ENCODE results near the gene WDFY2. TPM values are rescaled to one million over a fixed set of nuclear protein-coding genes. Genes with fewer than 3 reads are reported as not detected.

WDFY2 gene
- total RNA-seq, 2 experiments from 2014 or later: 9.3 to 11.2 TPM

DNA sequence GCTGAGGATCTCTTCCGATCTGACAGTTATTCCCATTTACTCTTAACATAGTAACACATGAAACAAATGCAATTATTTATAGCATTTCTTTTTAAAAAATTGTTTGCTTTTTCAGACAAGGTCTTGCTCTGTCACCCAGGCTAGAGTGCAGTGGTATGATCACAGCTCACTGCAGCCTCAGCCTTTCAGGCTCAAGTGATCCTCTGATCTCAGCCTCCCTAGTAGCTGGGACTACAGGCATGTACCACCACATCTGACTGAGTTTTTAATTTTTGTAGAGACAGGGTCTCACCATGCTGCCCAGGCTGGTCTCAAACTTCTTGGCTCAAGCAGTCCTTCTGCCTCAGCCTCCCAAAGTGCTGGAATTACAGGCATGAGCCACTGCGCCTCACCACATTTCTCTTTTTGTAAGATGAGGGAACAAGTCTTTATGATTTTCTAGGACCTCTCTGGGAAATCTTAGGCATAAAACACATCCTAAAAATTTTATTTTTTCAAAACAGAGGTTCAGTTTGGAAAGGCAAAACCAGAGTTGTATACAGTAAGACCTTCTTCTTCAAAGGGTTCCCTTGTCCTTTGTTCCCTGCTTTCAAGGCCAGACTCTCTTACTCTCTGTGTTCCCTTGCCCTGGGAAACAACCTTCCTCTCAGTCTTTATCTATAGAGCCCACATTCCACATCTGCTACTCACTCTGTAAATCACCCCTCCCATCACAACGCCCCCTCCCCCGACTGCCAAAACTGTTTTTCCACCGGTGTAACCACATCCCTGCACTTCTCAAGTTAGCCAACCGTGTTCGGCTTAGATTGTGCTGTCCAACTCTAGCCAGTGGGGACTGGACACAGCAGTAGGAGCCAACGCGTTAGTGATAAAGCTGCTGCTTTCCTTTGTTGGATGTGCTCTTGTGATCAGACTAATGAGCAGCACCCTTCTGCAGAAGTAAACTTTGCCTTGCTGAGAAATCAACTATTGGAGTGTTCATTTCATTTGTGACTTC lies 163.5 kb downstream of the WDFY2 start:
- no peak overlapping the region for H3K27ac Mint-ChIP-seq
- ChIA-PET POLR2A (no interaction called here), CTCF (no interaction called here)
- DNase-seq: no peak
- no peak overlapping the region for H3K4me3 Mint-ChIP-seq
- H3K4me1 Mint-ChIP-seq (ENCODE audit: low read depth): no peaks in the 10 kb centered on the region
- H3K36me3 Mint-ChIP-seq: peaks cover 38% of the 10 kb centered on the region
- no peaks in the 10 kb centered on the region for H3K27me3 Mint-ChIP-seq
- intact Hi-C loops (cut with micrococcal nuclease): no loop called here
- peaks cover 16% of the 10 kb centered on the region for H3K9me3 Mint-ChIP-seq

DNA sequence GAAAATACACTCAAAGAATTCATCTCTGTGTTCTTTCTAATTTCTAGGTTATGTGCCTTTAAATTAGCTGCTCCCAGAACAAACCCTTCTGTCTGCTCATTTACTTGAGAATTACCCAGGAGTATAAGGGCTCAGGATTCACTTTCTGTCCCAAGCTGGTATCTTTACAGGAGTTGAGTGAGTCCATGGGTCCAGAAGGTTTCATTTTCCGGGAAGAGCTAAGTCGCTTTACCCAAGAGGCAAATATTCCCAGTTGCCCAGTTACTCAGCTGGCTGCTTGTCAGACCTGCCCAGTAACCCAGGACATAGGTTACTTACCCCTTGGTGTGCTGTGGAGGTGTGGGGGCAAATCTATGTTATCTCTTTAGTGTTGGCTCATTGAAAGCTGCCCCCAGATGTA lies 172.4 kb downstream of the WDFY2 start:
- no peak for DNase-seq
- H3K4me3 Mint-ChIP-seq: no peak overlapping the region
- H3K27me3 Mint-ChIP-seq: no peaks in the 10 kb centered on the region
- peaks cover 15% of the 10 kb centered on the region for H3K36me3 Mint-ChIP-seq
- H3K4me1 Mint-ChIP-seq (ENCODE audit: low read depth): no peaks in the 10 kb centered on the region
- ChIA-PET POLR2A (no interaction called here), CTCF (interaction anchor here (1.7 kb wide), 1 partner anchor 40 kb away, joined by 7 read pairs; no protein-coding TSS in a partner anchor)
- intact Hi-C loops (cut with micrococcal nuclease): no loop called here
- no peak overlapping the region for H3K27ac Mint-ChIP-seq
- H3K9me3 Mint-ChIP-seq: no peaks in the 10 kb centered on the region

DNA sequence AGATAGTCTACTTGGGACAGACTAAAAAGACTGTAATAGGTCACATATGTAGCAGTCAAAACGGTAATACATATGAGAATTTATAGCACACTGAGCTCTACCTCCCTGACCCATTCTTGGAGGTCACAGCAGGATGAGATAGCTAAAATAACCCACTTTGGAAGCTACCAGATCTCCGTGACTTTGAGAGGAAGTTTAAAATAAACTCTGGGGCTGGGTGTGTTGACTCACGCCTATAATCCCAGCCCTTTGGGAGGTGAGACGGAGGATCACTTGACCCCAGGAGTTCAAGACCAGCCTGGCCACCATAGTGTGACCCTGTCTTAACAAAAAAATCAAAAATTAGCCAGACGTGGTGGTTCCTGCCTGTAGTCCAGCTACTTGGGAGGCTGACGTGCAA lies 174.4 kb downstream of the WDFY2 start:
- POLR2A ChIA-PET: interaction anchor here (0.7 kb wide), 1 partner anchor 243 kb away, joined by 6 read pairs; no protein-coding TSS in a partner anchor
- intact Hi-C loops (cut with micrococcal nuclease): no loop called here
- peaks cover 10% of the 10 kb centered on the region for H3K36me3 Mint-ChIP-seq
- no peaks in the 10 kb centered on the region for H3K27me3 Mint-ChIP-seq
- no peak overlapping the region for H3K27ac Mint-ChIP-seq
- H3K9me3 Mint-ChIP-seq: no peaks in the 10 kb centered on the region
- DNase-seq: no peak
- no peak overlapping the region for H3K4me3 Mint-ChIP-seq
- CTCF ChIA-PET: no interaction called here
- H3K4me1 Mint-ChIP-seq (ENCODE audit: low read depth): peaks cover 17% of the 10 kb centered on the region

DNA sequence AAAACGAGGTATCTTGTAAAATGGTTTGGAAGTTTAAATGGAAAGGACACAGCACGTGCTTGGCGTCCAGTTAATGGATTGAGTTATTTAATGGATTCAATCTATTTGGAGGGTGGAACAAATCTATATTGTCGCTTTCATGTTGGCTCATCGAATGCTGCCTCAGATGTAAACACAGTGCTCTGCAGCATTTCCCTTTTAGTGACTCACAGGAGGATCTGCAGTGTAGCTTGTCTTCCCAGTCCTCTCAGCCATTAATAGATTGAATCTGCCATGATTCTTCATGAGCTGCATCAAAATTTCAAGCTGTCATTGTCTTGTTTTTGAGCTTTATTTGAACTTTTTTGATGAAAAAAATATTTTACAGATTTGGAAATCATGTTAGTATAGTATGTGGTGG lies 175.0 kb downstream of the WDFY2 start:
- ChIA-PET CTCF (no interaction called here), POLR2A (no interaction called here)

DNA sequence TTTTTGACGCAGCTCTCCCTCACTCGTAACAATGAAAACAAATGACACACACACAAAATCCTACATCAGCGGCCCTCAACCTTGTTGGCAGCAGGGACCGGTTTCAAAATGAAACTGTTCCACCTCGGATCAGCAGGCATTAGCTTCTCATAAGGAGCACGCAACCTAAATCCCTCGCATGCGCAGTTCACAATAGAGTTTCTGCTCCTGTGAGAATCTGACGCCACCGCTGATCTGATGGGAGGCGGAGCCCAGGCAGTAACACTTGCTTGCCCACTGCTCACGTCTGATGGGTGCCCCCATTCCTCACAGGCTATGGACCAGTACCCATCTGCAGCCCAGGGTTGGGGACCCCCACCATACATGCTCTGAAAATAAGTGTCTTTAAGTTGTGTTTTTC lies 176.3 kb downstream of the WDFY2 start:
- intact Hi-C loops (cut with micrococcal nuclease): loop anchor here (10.0 kb wide), 1 partner anchor 146 kb away; no protein-coding TSS in a partner anchor
- ChIA-PET POLR2A (no interaction called here), CTCF (interaction anchor here (0.7 kb wide), 1 partner anchor 194 kb away, joined by 4 read pairs; no protein-coding TSS in a partner anchor)
- Mint-ChIP-seq H3K4me3 (no peak overlapping the region), H3K27me3 (no peaks in the 10 kb centered on the region), H3K36me3 (peaks cover 10% of the 10 kb centered on the region), H3K27ac (no peak overlapping the region), H3K4me1 (ENCODE audit: low read depth) (peaks cover 35% of the 10 kb centered on the region), H3K9me3 (no peaks in the 10 kb centered on the region)
- no peak for DNase-seq

More for the DNA sequence above, 175.0 kb downstream of the WDFY2 start:
- no peak for DNase-seq
- intact Hi-C loops (cut with micrococcal nuclease): no loop called here
- Mint-ChIP-seq H3K9me3 (no peaks in the 10 kb centered on the region), H3K4me1 (ENCODE audit: low read depth) (peaks cover 22% of the 10 kb centered on the region), H3K36me3 (peaks cover 10% of the 10 kb centered on the region), H3K4me3 (no peak overlapping the region), H3K27ac (no peak overlapping the region), H3K27me3 (no peaks in the 10 kb centered on the region)

DNA sequence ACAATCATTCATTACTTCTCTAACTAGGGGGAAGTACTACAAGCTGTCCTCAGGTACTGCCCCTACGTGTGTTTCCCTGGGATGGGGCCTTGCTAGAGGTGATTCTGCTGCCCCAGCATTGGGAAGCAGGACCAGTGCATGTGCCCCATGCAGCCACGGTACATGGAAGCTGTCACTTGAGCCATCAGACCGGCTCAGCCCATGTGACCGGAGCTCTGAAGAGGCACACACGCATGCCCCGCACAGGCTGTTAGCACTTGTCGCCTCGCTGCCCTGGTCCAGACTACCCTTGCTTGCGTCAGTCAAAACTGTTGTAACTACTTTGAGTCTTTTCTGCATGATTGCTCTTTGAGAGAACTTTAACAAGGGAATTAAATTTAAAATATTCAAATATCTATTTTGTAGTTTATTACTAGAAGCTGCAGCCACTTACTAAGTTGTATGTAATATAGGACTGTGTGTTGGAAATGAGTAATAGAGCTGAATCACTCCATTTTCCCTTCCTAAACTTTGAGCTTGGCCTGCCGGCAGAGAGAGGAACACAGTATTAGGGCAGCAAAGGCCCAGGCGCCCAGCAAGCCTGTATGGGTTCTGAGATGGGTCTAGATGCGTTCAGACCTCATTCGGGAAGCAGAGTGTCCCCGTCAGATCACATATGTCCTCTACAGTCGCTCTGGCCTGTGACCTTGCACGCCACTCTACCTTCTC lies 177.5 kb downstream of the WDFY2 start:
- no peak for DNase-seq
- intact Hi-C loops (cut with micrococcal nuclease): loop anchor here (10.0 kb wide), 1 partner anchor 147 kb away; no protein-coding TSS in a partner anchor
- no peak overlapping the region for H3K4me3 Mint-ChIP-seq
- H3K27ac Mint-ChIP-seq: peak overlapping the region; percentile 1
- H3K9me3 Mint-ChIP-seq: no peaks in the 10 kb centered on the region
- peaks cover 8% of the 10 kb centered on the region for H3K36me3 Mint-ChIP-seq
- ChIA-PET CTCF (no interaction called here), POLR2A (no interaction called here)
- H3K4me1 Mint-ChIP-seq (ENCODE audit: low read depth): peaks cover 42% of the 10 kb centered on the region
- H3K27me3 Mint-ChIP-seq: no peaks in the 10 kb centered on the region

DNA sequence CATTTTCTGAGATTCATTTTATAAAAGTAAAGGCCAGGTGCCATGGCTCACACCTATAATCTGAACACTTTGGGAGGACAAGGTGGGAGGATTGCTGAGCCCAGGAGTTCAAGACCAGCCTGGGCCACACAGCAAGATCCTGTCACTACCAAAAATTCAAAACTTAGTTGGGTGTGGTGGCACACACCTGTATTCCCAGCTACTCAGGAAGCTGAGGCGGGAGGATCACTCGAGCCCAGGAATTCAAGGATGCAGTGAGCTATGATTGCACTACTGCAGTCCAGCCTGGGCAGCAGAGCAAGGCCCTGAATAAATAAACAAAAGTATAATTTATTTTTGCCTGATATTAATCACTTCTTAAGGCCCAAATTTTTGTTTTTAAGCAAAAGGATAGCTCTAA lies 179.2 kb downstream of the WDFY2 start:
- H3K27ac Mint-ChIP-seq: peak overlapping the region; percentile 4
- no peaks in the 10 kb centered on the region for H3K27me3 Mint-ChIP-seq
- no peak for DNase-seq
- intact Hi-C loops (cut with micrococcal nuclease): loop anchor here (10.0 kb wide), 1 partner anchor 149 kb away; no protein-coding TSS in a partner anchor
- H3K4me3 Mint-ChIP-seq: no peak overlapping the region
- H3K4me1 Mint-ChIP-seq (ENCODE audit: low read depth): peaks cover 42% of the 10 kb centered on the region
- no peaks in the 10 kb centered on the region for H3K9me3 Mint-ChIP-seq
- ChIA-PET CTCF (interaction anchor here (1.1 kb wide), 2 partner anchors 177 to 314 kb away, joined by 3 to 6 read pairs; no protein-coding TSS in a partner anchor), POLR2A (interaction anchor here (1.4 to 1.5 kb wide), 3 partner anchors 37 to 320 kb away, joined by 4 to 7 read pairs (median 5); no protein-coding TSS in a partner anchor)
- H3K36me3 Mint-ChIP-seq: peaks cover 8% of the 10 kb centered on the region

DNA sequence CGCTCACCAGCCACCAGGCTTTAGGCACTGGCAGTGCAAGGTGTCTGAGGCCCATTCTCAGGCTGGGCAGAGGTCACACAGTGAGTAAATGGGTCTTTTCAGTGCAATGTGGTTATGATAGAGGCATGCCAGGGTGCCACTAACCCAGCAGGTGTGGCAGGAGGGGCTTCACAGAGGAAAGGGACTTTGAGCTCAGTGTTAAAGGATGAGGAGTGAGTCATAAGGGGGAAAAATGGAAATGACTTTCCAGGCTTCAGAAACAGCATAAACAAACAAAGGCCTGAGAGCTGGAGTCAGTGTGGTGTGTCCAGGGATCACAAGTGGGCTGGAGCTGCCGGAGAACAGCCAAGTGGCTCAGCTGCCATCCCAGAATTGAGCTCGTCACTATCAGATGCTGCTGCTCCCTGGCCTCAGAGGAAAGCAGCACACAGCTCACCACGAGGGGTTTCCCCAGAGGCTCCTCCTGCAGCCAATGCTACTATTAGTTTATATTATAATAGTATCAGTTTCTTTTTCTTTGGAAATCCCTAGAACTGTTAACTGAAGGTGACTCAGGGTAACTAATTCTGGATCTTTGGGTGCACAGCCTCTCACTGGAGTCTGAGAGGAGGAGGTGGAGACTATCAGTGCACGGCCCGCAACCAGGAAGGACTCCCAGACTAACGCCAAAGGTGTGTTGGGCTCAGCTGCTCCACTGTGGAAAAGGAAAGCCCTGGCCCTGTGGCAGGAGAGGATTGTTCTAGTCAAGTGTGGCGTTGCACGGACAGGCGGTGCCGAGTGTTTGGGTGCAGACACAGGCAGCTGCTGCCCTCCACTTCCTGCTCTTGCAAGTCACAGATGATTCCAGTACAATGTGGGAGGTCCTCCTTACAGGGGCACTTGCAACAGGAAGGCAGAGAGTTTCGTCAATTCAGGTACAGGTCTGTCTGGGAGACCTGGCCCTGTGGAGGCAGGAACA lies 180.2 kb downstream of the WDFY2 start:
- POLR2A ChIA-PET: interaction anchor here (1.3 to 1.8 kb wide), 7 partner anchors 36 to 321 kb away, joined by 3 to 14 read pairs (median 5); partner anchors contain the start of gene INTS6
- peaks cover 8% of the 10 kb centered on the region for H3K36me3 Mint-ChIP-seq
- CTCF ChIA-PET: interaction anchor here (0.8 to 2.3 kb wide), 6 partner anchors 25 to 478 kb away, joined by 3 to 10 read pairs (median 3); no protein-coding TSS in a partner anchor

DNA sequence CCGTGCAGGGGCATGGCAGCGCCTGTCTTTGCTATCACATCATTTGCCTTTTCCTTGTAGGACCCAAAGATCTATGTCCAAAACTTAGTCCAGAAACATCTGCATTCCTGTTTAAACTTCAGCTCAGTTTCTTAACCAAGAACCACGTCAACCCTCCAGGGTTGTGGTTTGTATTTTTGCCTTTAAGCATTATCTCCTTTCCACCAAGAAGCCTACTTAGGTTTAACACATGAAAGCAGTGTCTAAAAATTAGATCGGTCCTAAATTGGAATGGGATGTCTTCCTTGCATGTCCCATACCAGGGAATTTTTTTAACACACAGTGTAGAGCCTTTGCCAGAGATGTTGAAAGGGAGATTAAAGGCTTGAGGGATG lies 180.9 kb downstream of the WDFY2 start:
- ChIA-PET CTCF (interaction anchor here (1.2 to 2.3 kb wide), 3 partner anchors 25 to 479 kb away, joined by 3 to 10 read pairs (median 3); no protein-coding TSS in a partner anchor), POLR2A (interaction anchor here (1.3 to 1.8 kb wide), 6 partner anchors 36 to 322 kb away, joined by 3 to 14 read pairs (median 4); partner anchors contain the start of gene INTS6)
- Mint-ChIP-seq H3K4me1 (ENCODE audit: low read depth) (peaks cover 42% of the 10 kb centered on the region), H3K27me3 (no peaks in the 10 kb centered on the region), H3K4me3 (peak overlapping the region; percentile 77), H3K9me3 (no peaks in the 10 kb centered on the region), H3K27ac (peak overlapping the region; percentile 95), H3K36me3 (peaks cover 4% of the 10 kb centered on the region)
- DNase-seq: no peak
- intact Hi-C loops (cut with micrococcal nuclease): loop anchor here (2.0 to 10.0 kb wide), 3 partner anchors 28 to 150 kb away; no protein-coding TSS in a partner anchor

More for the DNA sequence above, 180.2 kb downstream of the WDFY2 start:
- Mint-ChIP-seq H3K27ac (peak overlapping the region; percentile 95), H3K27me3 (no peaks in the 10 kb centered on the region), H3K4me3 (peak overlapping the region; percentile 77), H3K4me1 (ENCODE audit: low read depth) (peaks cover 42% of the 10 kb centered on the region), H3K9me3 (no peaks in the 10 kb centered on the region)
- intact Hi-C loops (cut with micrococcal nuclease): loop anchor here (1.0 to 10.0 kb wide), 6 partner anchors 28 to 311 kb away; partner anchors contain the start of gene INTS6
- peak; percentile 81 for DNase-seq

DNA sequence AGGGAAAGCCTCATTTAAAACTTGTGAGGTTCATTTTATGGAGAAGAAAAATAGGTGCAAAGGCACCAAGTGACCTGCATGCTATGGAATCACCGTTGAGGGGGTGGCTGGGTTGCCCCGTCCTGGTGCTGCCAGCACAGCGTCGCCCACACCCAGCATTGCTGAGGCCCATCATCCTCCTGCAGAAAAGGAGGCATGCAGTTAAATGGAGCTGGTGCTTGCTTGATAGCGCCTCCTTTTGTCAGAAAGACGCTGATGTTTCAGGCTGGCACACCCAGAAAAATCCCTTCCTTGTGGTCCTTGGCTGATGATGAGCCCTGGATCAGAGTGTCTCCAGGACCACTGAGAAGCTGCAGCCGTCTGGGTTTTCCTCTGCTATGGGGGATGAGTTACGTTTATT lies 182.8 kb downstream of the WDFY2 start:
- peak; percentile 23 for DNase-seq
- H3K4me1 Mint-ChIP-seq (ENCODE audit: low read depth): peaks cover 39% of the 10 kb centered on the region
- intact Hi-C loops (cut with micrococcal nuclease): loop anchor here (10.0 kb wide), 1 partner anchor 152 kb away; no protein-coding TSS in a partner anchor
- no peaks in the 10 kb centered on the region for H3K27me3 Mint-ChIP-seq
- POLR2A ChIA-PET: no interaction called here
- H3K36me3 Mint-ChIP-seq: peaks cover 2% of the 10 kb centered on the region
- no peak overlapping the region for H3K4me3 Mint-ChIP-seq
- H3K27ac Mint-ChIP-seq: no peak overlapping the region
- no peaks in the 10 kb centered on the region for H3K9me3 Mint-ChIP-seq
- CTCF ChIA-PET: interaction anchor here (1.0 to 2.4 kb wide), 2 partner anchors 30 to 314 kb away, joined by 3 to 6 read pairs; no protein-coding TSS in a partner anchor

Data from activated CD4-positive, alpha-beta memory T cell treated with anti-CD3 and anti-CD28 coated beads for 36 hours (primary cell).